ENCODE data around the gene SMPD4.
"Not testable (repeated sequence)": the region's sequence is repeated elsewhere in the genome, so short reads cannot be mapped to it uniquely, and the experiment has no call there.

Gene SMPD4

GRCh38 chr2:130139331-130140280 lies 41.8 kb downstream of the SMPD4 start:
- DNase-seq: not testable (repeated sequence)

- DNase-seq: not testable (repeated sequence)
These were observed 42.6 kb downstream of the SMPD4 start for GRCh38 chr2:130138841-130139251.

- DNase-seq: not testable (repeated sequence)
These were observed 43.1 kb downstream of the SMPD4 start for GRCh38 chr2:130138326-130138725.

- not testable (repeated sequence) for DNase-seq
These were observed 44.3 kb downstream of the SMPD4 start for GRCh38 chr2:130137118-130137517.

GRCh38 chr2:130136546-130136945 lies 44.9 kb downstream of the SMPD4 start:
- not testable (repeated sequence) for DNase-seq

GRCh38 chr2:130135692-130136541 lies 45.5 kb downstream of the SMPD4 start:
- DNase-seq: no peak

- not testable (repeated sequence) for DNase-seq
These were observed 52.1 kb downstream of the SMPD4 start, which contains the start of gene POTEF for GRCh38 chr2:130129120-130129829. Gene POTEF, minus strand, starts transcription at chr2:130129222. Its CDS starts 8,707 bp downstream, at chr2:130120515.

GRCh38 chr2:130128464-130128863 lies 52.9 kb downstream of the SMPD4 start:
- DNase-seq: not testable (repeated sequence)

- not testable (repeated sequence) for DNase-seq
These were observed 53.7 kb downstream of the SMPD4 start for GRCh38 chr2:130127726-130128125.

- not testable (repeated sequence) for DNase-seq
These were observed 60.5 kb downstream of the SMPD4 start for GRCh38 chr2:130120924-130121323.

- DNase-seq: not testable (repeated sequence)
These were observed 78.6 kb downstream of the SMPD4 start for GRCh38 chr2:130102597-130103363.

Data from NCI-H524 treated with DMSO at 0.1 percent for 48 hours (cell line).